GM19043 (cell line): ENCODE measurements around the gene SMG9.

Experiments used
- ATAC-seq: cut with Tn5 transposase; IDR thresholded peaks from one replicate; pipeline ENCODE4 v1.9.1; 2021; ENCODE audit warnings: low read depth; ENCODE audit not compliant: unreplicated experiment

The SMG9 gene

GRCh38 chr19:43726736-43727592 is 27.8 kb downstream of the SMG9 start:
- ATAC-seq = no peak

DNA sequence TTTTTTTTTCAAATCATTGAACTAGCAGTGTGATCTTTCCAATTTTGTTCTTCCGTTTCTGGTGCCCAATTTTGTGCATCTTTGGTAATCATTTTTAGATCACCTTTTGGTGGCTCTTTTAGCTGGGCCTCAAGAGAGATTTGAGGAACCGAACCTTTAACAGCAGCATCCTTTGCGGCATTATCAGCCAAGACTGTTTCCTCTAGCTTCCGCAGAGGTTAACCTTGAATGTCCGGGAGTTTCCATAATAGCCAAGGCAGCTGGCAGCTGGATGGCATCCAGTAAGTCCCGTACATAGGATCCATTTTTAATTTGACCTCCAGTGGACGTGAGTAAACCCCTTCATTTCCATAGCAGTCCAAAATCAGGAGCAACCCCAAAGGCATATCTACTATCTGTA is 29.3 kb downstream of the SMG9 start:
- ATAC-seq = no peak

DNA sequence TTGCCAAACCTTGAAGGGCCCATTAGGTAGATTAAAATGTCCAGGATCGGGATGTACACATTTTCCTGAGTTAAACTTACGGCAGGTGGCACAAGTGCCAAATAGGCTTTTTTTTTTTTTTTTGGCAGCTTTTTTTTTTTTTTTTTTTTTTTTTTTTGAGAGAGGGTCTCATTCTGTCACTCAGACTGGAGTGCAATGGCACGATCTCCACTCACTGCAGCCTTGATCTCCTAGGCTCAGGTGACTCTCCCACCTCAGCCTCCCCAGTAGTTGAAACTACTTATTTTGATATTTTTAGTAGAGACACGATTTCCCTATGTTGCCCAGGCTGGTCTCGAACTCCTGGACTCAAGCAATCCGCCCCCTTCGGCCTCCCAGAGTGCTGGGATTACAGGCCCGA is 29.9 kb downstream of the SMG9 start:
- ATAC-seq = no peak

- ATAC-seq = no peak
Measured at GRCh38 chr19:43723588-43723987, 31.2 kb downstream of the SMG9 start.

- no peak for ATAC-seq
Measured at GRCh38 chr19:43721469-43722048, 33.2 kb downstream of the SMG9 start.

GRCh38 chr19:43720936-43721335 is 33.8 kb downstream of the SMG9 start:
- no peak for ATAC-seq

DNA sequence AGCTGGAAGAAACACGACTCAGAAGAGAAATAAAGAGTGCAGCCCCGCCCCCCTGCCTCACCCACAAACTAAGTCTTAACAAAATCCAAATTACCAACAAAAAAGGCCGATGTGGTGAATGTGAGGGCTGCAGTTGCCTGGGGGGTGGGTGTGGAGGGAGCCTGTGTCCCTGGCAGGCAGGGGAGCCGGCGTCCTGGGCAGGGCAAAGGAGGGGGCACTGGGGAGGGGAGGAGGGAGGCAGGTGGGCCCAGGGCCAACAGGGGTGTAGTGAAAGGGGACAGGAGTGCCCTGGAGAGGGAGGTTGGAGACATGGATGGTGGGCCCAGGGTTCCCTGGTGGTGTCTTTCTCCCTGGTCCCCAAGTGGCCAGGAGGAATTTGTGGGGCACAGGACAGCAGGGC is 34.8 kb downstream of the SMG9 start:
- ATAC-seq = no peak

DNA sequence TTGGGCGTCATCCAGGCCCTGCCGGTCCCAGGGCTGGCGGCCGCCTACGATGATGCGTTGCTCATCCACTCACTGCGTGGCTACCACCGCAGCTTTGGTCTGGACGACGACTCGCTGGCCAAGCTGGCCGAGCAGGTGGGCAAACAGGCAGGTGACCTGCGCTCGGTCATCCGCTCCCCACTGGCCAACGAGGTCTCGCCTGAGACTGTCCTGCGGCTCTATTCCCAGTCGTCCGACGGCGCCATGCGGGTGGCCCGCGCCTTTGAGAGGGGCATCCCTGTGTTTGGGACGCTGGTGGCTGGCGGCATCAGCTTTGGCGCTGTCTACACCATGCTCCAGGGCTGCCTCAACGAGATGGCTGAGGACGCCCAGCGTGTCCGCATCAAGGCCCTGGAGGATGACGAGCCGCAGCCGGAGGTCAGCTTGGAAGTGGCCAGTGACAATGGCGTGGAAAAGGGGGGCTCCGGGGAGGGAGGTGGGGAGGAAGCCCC is 35.3 kb downstream of the SMG9 start:
- no peak for ATAC-seq

DNA sequence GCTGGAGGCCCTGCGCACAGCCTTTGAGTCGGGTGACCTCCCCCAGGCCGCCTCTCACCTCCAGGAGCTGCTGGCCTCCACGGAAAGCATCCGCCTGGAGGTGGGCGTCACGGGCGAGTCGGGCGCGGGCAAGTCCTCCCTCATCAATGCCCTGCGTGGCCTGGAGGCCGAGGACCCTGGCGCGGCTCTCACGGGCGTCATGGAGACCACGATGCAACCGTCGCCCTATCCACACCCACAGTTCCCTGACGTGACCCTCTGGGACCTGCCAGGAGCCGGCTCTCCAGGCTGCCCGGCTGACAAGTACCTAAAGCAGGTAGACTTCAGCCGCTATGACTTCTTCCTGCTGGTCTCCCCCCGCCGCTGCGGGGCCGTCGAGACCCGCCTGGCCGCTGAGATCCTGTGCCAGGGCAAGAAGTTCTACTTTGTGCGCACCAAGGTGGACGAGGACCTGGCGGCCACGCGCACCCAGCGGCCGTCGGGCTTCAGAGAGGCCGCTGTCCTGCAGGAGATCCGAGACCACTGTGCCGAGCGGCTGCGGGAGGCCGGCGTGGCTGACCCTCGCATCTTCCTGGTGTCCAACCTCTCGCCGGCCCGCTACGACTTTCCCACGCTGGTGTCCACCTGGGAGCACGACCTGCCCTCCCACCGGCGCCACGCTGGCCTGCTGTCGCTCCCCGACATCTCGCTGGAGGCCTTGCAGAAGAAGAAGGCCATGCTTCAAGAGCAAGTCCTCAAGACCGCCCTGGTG is 36.0 kb downstream of the SMG9 start:
- ATAC-seq = no peak

DNA sequence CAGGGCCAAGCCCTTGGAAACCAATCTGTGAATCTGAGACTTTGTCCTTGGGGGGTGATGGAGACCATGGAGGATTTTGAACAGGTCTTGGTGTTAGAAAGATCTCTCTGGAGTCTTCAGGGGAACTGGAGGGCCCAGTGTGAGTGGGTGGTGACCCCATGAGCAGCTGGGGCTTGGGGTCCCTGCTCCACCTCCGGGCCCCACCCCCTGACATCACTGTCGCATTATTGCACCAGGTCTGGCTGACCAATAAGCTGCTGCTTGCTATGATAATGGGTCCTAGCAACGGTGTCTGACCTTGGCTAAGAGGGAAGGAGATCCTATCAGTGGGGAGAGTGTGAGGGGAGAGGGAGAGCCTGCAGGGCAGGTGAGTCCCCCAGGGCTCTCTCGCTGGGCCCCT is 39.0 kb downstream of the SMG9 start, which contains the start of gene IRGC:
Gene IRGC (plus strand): TSS at position 301 of the 400 bp plus-strand sequence. CDS start 2,483 bp downstream, outside the sequence.
- no peak for ATAC-seq

DNA sequence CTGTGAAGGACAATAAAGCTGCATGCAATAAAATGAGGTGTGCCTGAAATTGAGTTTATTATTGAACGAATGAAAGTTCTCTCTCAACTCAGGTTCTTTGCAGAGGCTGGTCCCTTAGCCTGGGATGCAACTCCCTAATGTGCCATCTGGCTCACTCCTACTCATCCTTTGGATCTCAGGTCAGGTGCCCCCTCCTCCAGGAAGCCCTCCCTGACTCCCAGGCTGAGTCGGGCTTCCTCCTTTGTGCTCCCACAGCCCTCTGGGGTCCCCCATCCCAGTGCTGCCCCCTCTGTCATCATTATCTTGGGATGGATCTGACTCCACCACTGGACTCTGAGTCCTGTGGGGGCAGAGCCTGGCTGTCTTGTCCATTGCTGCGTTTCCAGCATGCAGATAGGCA is 41.6 kb downstream of the SMG9 start:
- ATAC-seq = no peak

- no peak for ATAC-seq
Measured at GRCh38 chr19:43711751-43712355, 42.9 kb downstream of the SMG9 start.

- no peak for ATAC-seq
Measured at GRCh38 chr19:43708716-43709115, 46.0 kb downstream of the SMG9 start.

GRCh38 chr19:43707158-43707712 is 47.5 kb downstream of the SMG9 start:
- ATAC-seq = no peak

DNA sequence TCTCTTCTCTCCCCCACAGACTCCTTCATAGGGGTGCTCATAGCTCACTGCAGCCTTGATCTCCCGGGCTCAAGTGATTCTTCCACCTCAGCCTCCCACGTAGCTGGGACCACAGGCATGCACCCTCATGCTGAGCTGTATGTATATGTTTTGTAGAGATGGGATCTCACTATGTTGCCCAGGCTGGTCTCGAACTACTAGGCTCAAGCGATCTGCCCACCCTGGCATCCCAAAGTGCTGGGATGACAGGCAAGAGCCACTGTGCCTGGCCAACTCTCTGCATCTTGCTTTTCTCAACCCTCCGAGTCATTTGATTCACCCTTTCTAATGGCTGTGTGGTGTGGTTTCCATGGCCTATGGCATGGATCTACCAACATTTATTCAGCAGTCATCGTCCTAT is 49.0 kb downstream of the SMG9 start:
- ATAC-seq = no peak

DNA sequence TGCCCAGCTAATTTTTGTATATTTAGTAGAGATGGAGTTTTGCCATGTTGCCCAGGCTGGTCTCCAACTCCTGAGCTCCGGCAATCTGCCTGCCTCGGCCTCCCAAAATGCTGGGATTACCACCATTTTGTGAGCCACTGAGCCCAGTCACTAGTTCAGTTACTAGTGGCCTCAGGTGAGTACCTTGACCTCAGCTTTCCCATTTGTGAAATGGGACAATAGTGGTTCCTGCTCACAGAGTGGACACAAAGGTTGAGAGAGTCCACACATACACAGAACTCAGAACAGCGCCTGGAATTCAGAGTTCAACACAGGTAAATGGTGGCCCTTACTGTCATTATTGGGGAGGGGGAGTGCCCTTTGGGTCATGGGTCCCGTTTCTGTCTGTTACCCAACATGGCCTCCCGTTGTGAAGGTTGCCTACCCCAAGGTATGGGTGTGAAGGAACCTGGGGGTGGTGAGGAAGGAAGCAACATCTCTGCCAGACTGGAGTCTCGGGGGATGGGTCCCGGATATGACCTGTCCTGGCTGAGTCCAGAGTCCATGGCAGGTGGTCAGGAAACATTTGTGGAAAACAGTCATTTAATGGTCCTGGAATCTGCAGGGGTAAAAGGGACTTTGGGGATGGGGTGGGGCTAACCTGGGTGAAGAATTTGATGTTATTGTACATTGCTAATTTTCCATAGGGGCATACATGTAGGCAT is 50.6 kb downstream of the SMG9 start:
- ATAC-seq = no peak

DNA sequence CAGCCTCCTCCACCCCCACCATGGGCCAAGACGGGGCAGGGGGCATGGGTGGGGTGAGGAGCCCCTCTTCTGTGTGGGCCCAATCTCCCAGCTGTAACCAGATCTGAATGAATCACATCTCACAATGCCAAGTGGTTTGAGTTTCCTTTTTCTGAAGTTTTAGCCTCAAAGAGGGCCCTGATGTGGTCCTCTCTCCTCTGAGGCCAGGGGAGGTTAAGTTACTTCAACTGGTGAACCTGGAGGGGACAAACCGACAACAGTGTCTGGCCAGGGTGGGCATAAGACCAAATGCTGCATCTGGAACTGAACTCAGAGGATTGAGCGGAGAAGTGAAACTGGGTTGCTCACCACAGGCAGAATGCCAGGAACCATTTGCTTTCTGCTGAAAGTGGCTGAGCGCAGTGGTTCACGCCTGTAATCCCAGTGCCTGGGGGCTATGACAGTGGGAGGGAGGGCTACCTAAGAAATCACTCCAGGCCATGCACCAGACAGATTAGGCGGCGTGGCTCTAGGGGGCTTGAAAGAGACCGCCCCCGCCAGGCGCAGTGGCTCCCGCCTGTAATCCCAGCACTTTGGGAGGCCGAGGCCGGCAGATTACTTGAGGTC is 54.3 kb downstream of the SMG9 start:
- no peak for ATAC-seq

DNA sequence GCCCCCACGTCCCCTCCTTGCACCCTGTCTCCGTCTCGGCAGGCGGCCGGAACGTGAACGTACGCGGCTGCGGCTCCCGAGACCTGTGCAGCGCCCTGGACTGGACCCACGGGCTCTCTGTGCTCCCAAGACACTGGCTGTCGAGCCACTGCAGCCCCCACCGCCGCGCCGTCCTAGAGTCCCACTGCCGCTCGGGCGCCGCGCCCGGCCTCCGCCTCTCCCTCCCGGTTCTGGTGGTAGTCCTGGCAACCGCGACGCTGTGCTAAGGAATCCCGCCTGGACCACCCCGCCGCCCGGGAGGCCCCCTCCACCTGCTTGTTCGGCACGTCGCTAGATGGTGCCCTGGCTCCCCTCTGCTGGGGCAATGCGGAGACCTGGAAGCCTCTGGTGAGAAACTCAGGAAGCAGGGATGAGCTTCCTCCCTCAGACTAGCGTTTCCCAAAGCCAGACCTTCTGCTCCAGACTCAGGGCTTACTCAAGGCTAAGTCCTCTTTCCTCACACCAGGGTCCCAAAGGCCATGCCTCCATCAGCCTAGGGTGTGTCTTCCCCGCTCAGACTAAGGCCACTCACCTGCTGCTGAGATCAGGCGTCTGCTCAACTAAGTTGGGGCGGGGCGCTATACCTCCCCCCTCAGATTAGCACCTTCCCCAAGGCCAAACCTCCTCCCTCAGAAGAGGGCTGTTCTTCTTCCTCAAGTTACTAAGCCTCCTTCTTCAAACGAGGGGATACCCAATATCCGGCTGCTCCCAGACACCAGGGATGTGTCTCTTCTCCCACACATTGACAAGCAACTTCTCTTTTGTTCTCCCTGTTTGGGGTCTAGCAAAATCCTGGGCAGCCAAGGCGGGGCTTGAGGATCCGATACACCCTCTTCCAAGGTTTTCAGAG is 55.0 kb downstream of the SMG9 start:
- no peak for ATAC-seq

GRCh38 chr19:43697295-43697694 is 57.5 kb downstream of the SMG9 start:
- no peak for ATAC-seq
